LHCN-M2 (cell line): Measurements from ENCODE around the gene KBTBD12. TPM values are rescaled to one million over a fixed set of nuclear protein-coding genes. Genes with fewer than 3 reads are reported as not detected.
"Not testable (repeated sequence)": the region's sequence is repeated elsewhere in the genome, so short reads cannot be mapped to it uniquely, and the experiment has no call there.

Experiments
- DNase-seq: peaks from one replicate; pipeline ENCODE4 v3.0.0-alpha.2; 2012; ENCODE audit warnings: low read depth
- polyA plus RNA-seq: library from polyadenylated mRNA; unstranded; fragments of >200 nt; gene quantifications from one replicate; pipeline ENCODE4 v1.2.1, GENCODE V29; 2012; ENCODE audit warnings: missing spikeins
- total RNA-seq: library from RNA; depleted of rRNA; stranded (reverse); fragments of >200 nt; gene quantifications from 2 replicates; pipeline ENCODE4 v1.2.3, GENCODE V29; 2014; rRNA removed

Gene KBTBD12
- total RNA-seq, result not detected in 2 replicates
- polyA plus RNA-seq, result not detected

- DNase-seq, result no peak
Observed at GRCh38 chr3:127915115-127915936, at the start of gene KBTBD12. TSS of gene KBTBD12 (plus strand) at chr3:127915232. CDS start at chr3:127923062, 7,830 bp downstream.

GRCh38 chr3:127865941-127866340, 49.1 kb upstream of the KBTBD12 start:
- peak; percentile 72 for DNase-seq

GRCh38 chr3:127867412-127867811, 47.6 kb upstream of the KBTBD12 start:
- no peak for DNase-seq

GRCh38 chr3:127867986-127868385, 47.0 kb upstream of the KBTBD12 start:
- peak; percentile 76 for DNase-seq

GRCh38 chr3:127870156-127870555, 44.9 kb upstream of the KBTBD12 start:
- no peak for DNase-seq

- not testable (repeated sequence) for DNase-seq
Observed at GRCh38 chr3:127874097-127874496, 40.9 kb upstream of the KBTBD12 start.

GRCh38 chr3:127881586-127881985, 33.4 kb upstream of the KBTBD12 start:
- DNase-seq, result no peak

- peak; percentile 27 for DNase-seq
Observed at GRCh38 chr3:127884041-127884440, 31.0 kb upstream of the KBTBD12 start.

- no peak for DNase-seq
Observed at GRCh38 chr3:127886231-127886955, 28.6 kb upstream of the KBTBD12 start.

GRCh38 chr3:127886956-127887231, 28.1 kb upstream of the KBTBD12 start:
- DNase-seq, result peak; percentile 25

GRCh38 chr3:127887321-127887720, 27.7 kb upstream of the KBTBD12 start:
- DNase-seq, result peak; percentile 64

- DNase-seq, result no peak
Observed at GRCh38 chr3:127888156-127888555, 26.9 kb upstream of the KBTBD12 start.

- no peak for DNase-seq
Observed at GRCh38 chr3:127888564-127889107, 26.4 kb upstream of the KBTBD12 start.

- DNase-seq, result peak; percentile 83
Observed at GRCh38 chr3:127889461-127889863, 25.6 kb upstream of the KBTBD12 start.

GRCh38 chr3:127889976-127890650, 24.9 kb upstream of the KBTBD12 start:
- DNase-seq, result no peak

GRCh38 chr3:127890651-127891290, 24.3 kb upstream of the KBTBD12 start:
- DNase-seq, result peak; percentile 81

GRCh38 chr3:127894481-127894880, 20.6 kb upstream of the KBTBD12 start:
- DNase-seq, result no peak

GRCh38 chr3:127899200-127899599, 15.8 kb upstream of the KBTBD12 start:
- DNase-seq, result no peak

GRCh38 chr3:127899766-127900165, 15.3 kb upstream of the KBTBD12 start:
- no peak for DNase-seq

GRCh38 chr3:127900536-127900935, 14.5 kb upstream of the KBTBD12 start:
- DNase-seq, result no peak

GRCh38 chr3:127902486-127902885, 12.5 kb upstream of the KBTBD12 start:
- DNase-seq, result no peak
